ENCODE results near the gene GEMIN7. TPM values are rescaled to one million over a fixed set of nuclear protein-coding genes. Genes with fewer than 3 reads are reported as not detected.

GEMIN7 gene
- total RNA-seq, 3 donors from 2014 or later: 21.3 to 35.1 (median 22.1) TPM

- H3K4me3 ChIP-seq: peak overlapping the region; percentile 91 to 99 (median 96)
- no peak for TF ChIP-seq POLR2AphosphoS5 (IDR thresholded peaks at IDR 0.05)
- no peak for TF ChIP-seq CTCF (IDR thresholded peaks at IDR 0.05)
- no peak for TF ChIP-seq POLR2A (IDR thresholded peaks at IDR 0.05)
- intact Hi-C loops (cut with DNase I; ENCODE audit: low total_unique reads): no loop called here
- no peak overlapping the region for H3K27ac ChIP-seq
- DNase-seq (ENCODE audit: low spot score in 2 of 2): no peak
- H3K36me3 ChIP-seq: no peaks in the 10 kb centered on the region
- H3K9me3 ChIP-seq: no peaks in the 10 kb centered on the region
- H3K27me3 ChIP-seq: no peaks in the 10 kb centered on the region
- peaks cover 21 to 42% of the 10 kb centered on the region in 2 donors for H3K4me1 ChIP-seq
Measured at GRCh38 chr19:45094137-45094536, 15.1 kb downstream of the GEMIN7 start.

GRCh38 chr19:45094707-45095106, 15.6 kb downstream of the GEMIN7 start:
- Histone ChIP-seq H3K27me3 (no peaks in the 10 kb centered on the region), H3K4me1 (peaks cover 21 to 47% of the 10 kb centered on the region in 2 donors), H3K9me3 (no peaks in the 10 kb centered on the region), H3K36me3 (no peaks in the 10 kb centered on the region), H3K4me3 (peak overlapping the region in 1 of 3 donors; percentile 91), H3K27ac (no peak overlapping the region)
- TF ChIP-seq CTCF (IDR thresholded peaks at IDR 0.05) (no peak), POLR2AphosphoS5 (IDR thresholded peaks at IDR 0.05) (no peak), POLR2A (IDR thresholded peaks at IDR 0.05) (no peak)
- intact Hi-C loops (cut with DNase I; ENCODE audit: low total_unique reads): no loop called here
- DNase-seq (ENCODE audit: low spot score in 2 of 2): no peak

- Histone ChIP-seq H3K4me3 (peak overlapping the region in 1 of 3 donors; percentile 91), H3K4me1 (peaks cover 21 to 44% of the 10 kb centered on the region in 2 donors), H3K36me3 (no peaks in the 10 kb centered on the region), H3K27ac (peak overlapping the region in 1 of 2 donors; percentile 93), H3K27me3 (no peaks in the 10 kb centered on the region), H3K9me3 (no peaks in the 10 kb centered on the region)
- intact Hi-C loops (cut with DNase I; ENCODE audit: low total_unique reads): no loop called here
- TF ChIP-seq CTCF (IDR thresholded peaks at IDR 0.05) (no peak), POLR2AphosphoS5 (IDR thresholded peaks at IDR 0.05) (no peak), POLR2A (IDR thresholded peaks at IDR 0.05) (no peak)
- DNase-seq (ENCODE audit: low spot score in 2 of 2): no peak
Measured at GRCh38 chr19:45095496-45096413, 16.7 kb downstream of the GEMIN7 start.

DNA sequence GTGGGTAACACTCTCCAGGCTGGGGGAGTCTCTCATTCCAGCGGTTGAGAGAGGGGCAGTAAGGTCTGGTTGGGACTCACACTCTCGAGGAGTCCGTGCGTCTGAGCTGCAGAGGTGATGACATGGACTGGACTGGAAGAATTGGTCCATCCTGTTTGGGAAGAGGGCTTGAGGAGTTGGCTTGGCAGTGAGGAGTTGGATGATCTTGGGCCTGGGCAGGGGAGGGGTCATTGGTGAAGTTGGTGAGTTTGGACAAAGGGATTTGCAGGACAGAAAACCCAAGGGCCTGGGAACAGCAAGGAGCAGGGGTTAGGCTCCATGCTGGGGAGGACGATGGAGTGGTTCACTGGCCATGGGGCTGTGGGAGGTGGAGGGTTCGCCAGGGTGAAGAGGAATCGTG, 17.6 kb downstream of the GEMIN7 start:
- TF ChIP-seq POLR2A (IDR thresholded peaks at IDR 0.05) (no peak), POLR2AphosphoS5 (IDR thresholded peaks at IDR 0.05) (no peak), CTCF (IDR thresholded peaks at IDR 0.05) (no peak)
- Histone ChIP-seq H3K27ac (peak overlapping the region; percentile 81 to 93), H3K27me3 (no peaks in the 10 kb centered on the region), H3K36me3 (no peaks in the 10 kb centered on the region), H3K4me3 (no peak overlapping the region), H3K4me1 (peaks cover 21 to 47% of the 10 kb centered on the region in 2 donors), H3K9me3 (no peaks in the 10 kb centered on the region)
- intact Hi-C loops (cut with DNase I; ENCODE audit: low total_unique reads): no loop called here
- DNase-seq (ENCODE audit: low spot score in 2 of 2): no peak

DNA sequence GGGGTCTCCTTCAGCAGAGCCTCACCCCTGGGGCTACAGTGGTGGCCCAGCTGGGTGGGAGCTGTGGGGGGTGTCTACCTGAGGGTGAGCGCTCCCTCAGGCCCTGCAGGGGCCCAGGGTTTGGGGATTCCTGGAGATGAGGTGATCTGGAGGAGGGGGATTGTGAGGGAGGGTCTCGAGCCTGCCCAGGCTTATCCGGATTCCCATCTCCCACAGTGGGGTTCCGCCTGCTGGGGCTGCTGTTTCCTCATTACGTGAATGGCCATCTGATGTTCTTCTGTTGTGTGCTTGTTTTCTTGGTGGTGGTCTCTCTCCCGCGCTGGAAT, 18.4 kb downstream of the GEMIN7 start:
- TF ChIP-seq CTCF (IDR thresholded peaks at IDR 0.05) (no peak), POLR2AphosphoS5 (IDR thresholded peaks at IDR 0.05) (no peak), POLR2A (IDR thresholded peaks at IDR 0.05) (no peak)
- intact Hi-C loops (cut with DNase I; ENCODE audit: low total_unique reads): no loop called here
- H3K27ac ChIP-seq: peak overlapping the region; percentile 81 to 93

More for the DNA sequence above, 18.4 kb downstream of the GEMIN7 start:
- peaks cover 21 to 48% of the 10 kb centered on the region in 2 donors for H3K4me1 ChIP-seq
- DNase-seq (ENCODE audit: low spot score in 2 of 2): no peak
- no peaks in the 10 kb centered on the region for H3K36me3 ChIP-seq
- no peaks in the 10 kb centered on the region for H3K27me3 ChIP-seq
- peak overlapping the region in 1 of 3 donors; percentile 31 for H3K4me3 ChIP-seq
- H3K9me3 ChIP-seq: no peaks in the 10 kb centered on the region

Data from breast epithelium (tissue), 4 donors.